Thoracic aorta (tissue), 2 donors: ENCODE data around the gene BPIFB4. TPM values are rescaled to one million over a fixed set of nuclear protein-coding genes. Genes with fewer than 3 reads are reported as not detected.
"Not testable (repeated sequence)": the region's sequence is repeated elsewhere in the genome, so short reads cannot be mapped to it uniquely, and the experiment has no call there.

ENCODE experiments used
- ATAC-seq: fragments of 150-250 bp; one replicate; pipeline ENCODE4 v1.8.0; 2017; ENCODE audit warnings: low read depth; ENCODE audit not compliant: insufficient number of reproducible peaks, low FRiP score
- DNase-seq: peaks from one replicate; pipeline ENCODE4 v3.0.0-alpha.2; 2020; ENCODE audit warnings: low spot score
- H3K27ac ChIP-seq, 2 donors: fragments of 200-600 bp; sonication (generic); 1 replicate in 1 of 2; 2 replicates in 1 of 2; pipeline ENCODE4 v1.5.1; 2016; ENCODE audit warnings: mild to moderate bottlenecking in 2 of 2, moderate library complexity in 2 of 2
- H3K27me3 ChIP-seq: fragments of 200-600 bp; sonication (generic); replicated peaks from 2 replicates; pipeline ENCODE4 v1.6.0; 2016; ENCODE audit warnings: mild to moderate bottlenecking; ENCODE audit not compliant: insufficient read depth
- H3K36me3 ChIP-seq: fragments of 200-600 bp; sonication (generic); one replicate; pipeline ENCODE4 v1.5.1; 2016
- H3K4me1 ChIP-seq, 2 donors: fragments of 200-600 bp; sonication (generic); 1 replicate in 1 of 2; 2 replicates in 1 of 2; pipeline versions ENCODE4 v1.5.1 to v1.6.0; 2016; ENCODE audit warnings: low read depth in 2 of 2, mild to moderate bottlenecking in 1 of 2; ENCODE audit not compliant: control insufficient read depth in 1 of 2
- H3K4me3 ChIP-seq: fragments of 200-600 bp; sonication (generic); 2 replicates; pipeline ENCODE4 v1.5.1; 2016; ENCODE audit warnings: mild to moderate bottlenecking
- H3K9me3 ChIP-seq: fragments of 200-600 bp; sonication (generic); 2 replicates; pipeline ENCODE4 v1.5.1; 2016
- CTCF ChIP-seq: fragments of 200-600 bp; sonication (generic); IDR thresholded peaks from one replicate; pipeline ENCODE4 v1.5.1; 2019; ENCODE audit warnings: antibody characterized with exemption
- total RNA-seq, 2 donors: library from RNA; depleted of rRNA; stranded (reverse); fragments of >200 nt; gene quantifications; one replicate each; pipeline versions ENCODE4 v1.1.0 to v1.2.3, GENCODE V29; 2016

Gene BPIFB4
- total RNA-seq, 2 donors from 2014 or later = not detected

DNA sequence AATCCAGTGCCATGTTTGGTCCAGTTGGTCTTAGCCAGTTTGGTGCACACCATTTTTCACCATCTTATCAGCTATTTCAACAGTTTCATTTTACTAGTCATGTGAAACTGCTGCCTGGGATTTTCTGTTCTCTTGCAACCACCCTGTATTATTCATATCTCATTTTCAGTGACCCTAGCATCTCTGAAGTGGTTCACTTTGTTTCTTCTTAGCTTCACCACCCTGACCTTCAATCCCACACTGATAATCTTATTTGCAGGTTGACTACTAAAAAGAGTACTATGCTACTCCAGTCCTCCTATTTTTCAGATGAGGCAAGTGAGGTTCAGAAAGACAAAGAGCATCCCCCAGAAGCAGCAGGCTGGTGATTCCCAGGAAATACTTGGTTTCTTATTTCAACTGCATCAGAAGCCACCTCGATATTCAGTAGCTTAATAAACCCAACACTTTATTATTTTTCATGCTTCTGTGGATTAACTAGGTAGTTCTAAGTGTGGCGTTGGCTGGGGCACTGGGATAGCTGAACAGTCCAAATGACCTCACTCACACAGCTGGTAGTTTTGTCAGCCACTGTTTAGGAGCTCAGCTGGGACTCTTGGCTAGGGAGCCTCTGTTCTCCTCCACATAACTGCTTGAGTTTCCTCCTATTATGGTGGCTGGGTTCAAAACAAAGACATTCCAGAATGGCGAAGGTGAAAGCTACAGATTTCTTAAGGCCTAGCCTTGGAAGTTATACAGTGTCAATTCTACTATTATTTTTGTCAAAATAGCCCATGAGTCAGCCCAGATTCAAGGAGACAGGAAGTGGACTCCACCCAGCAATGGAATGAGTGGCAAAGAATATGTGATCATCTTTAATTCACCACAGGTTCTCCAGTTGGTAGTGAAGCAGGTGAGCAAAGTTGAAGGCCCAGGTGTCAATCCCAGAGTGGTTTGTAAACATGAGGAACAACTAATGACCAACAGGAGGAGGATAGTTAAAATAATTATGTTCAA is 40.6 kb downstream of the BPIFB4 start:
- no peaks in the 10 kb centered on the region for H3K27me3 ChIP-seq
- H3K4me1 ChIP-seq = no peaks in the 10 kb centered on the region
- ATAC-seq (no peak), DNase-seq (no peak)
- H3K27ac ChIP-seq = no peak overlapping the region
- H3K9me3 ChIP-seq = no peaks in the 10 kb centered on the region
- no peak overlapping the region for H3K4me3 ChIP-seq
- H3K36me3 ChIP-seq = no peaks in the 10 kb centered on the region
- no peak for TF ChIP-seq CTCF

DNA sequence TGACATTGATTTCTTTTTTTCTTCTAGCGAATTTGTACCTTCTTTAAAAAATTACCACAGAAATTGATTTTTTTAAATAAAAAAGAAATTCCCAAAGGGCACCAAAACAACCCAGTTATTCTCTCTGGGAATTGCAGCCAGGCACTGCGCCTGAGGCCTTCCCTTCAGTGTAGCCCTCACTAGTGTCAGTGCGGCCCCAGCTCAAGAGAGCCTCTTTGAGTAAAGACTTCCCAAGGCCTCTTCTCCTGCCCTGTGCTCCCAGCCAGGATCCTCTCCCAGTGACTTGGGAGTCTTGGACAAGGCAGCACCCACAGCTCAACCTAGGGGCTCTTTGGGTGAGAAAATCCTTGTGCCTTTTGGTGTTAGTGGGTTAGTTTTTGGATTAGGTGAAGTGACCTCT is 41.5 kb downstream of the BPIFB4 start:
- H3K4me1 ChIP-seq = no peaks in the 10 kb centered on the region
- H3K27ac ChIP-seq = no peak overlapping the region
- H3K36me3 ChIP-seq = no peaks in the 10 kb centered on the region
- no peak for TF ChIP-seq CTCF
- ATAC-seq (no peak), DNase-seq (no peak)
- no peaks in the 10 kb centered on the region for H3K27me3 ChIP-seq
- H3K4me3 ChIP-seq = no peak overlapping the region
- no peaks in the 10 kb centered on the region for H3K9me3 ChIP-seq

DNA sequence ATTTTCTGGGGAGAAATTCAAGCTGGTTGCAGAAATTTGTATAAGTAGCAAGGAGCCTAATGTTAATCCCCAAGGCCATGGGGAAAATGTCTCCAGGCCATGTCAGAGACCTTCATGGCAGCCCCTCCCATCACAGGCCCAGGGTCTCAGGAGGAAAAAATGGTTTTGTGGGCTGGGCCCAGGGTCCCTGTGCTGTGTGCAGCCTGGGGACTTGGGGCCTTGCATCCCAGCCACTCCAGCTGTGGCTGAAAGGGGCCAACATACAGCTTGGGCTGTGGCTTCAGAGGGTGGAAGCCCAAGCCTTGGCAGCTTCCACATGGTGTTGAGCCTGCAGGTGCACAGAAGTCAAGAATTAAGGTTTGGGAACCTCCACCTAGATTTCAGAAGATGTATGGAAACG is 42.9 kb downstream of the BPIFB4 start:
- H3K36me3 ChIP-seq, H3K27me3 ChIP-seq, ATAC-seq, DNase-seq, H3K4me3 ChIP-seq, H3K4me1 ChIP-seq, H3K9me3 ChIP-seq, H3K27ac ChIP-seq: not testable (repeated sequence)

GRCh38 chr20:33124261-33124660 is 44.8 kb downstream of the BPIFB4 start:
- no peaks in the 10 kb centered on the region for H3K27me3 ChIP-seq
- DNase-seq = no peak
- TF ChIP-seq CTCF = no peak
- H3K27ac ChIP-seq = no peak overlapping the region
- ATAC-seq = no peak
- no peaks in the 10 kb centered on the region for H3K36me3 ChIP-seq
- H3K9me3 ChIP-seq = no peaks in the 10 kb centered on the region
- no peak overlapping the region for H3K4me3 ChIP-seq
- H3K4me1 ChIP-seq = no peaks in the 10 kb centered on the region

DNA sequence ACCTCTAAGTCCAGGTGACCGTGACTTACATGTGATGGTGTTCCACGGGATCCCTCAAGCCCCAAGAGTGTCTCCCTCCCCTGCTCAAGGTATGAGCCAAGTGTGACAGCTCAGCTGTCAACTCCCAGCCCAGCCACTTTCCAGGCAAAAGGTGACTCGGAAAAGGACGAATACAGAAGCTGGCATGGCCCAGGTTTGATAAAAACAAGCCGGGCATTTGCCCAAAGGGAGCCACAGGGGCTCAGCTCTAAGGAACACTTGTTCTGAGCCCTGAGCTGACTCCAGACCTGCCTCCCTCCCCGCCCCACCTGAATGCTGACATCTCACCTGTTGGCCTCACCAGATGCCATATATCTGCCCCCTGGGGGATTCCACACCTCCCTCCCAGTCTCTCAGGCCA is 45.6 kb downstream of the BPIFB4 start:
- Histone ChIP-seq H3K4me3 (no peak overlapping the region), H3K36me3 (no peaks in the 10 kb centered on the region), H3K27ac (no peak overlapping the region), H3K27me3 (no peaks in the 10 kb centered on the region), H3K4me1 (no peaks in the 10 kb centered on the region), H3K9me3 (no peaks in the 10 kb centered on the region)
- DNase-seq (no peak), ATAC-seq (no peak)
- TF ChIP-seq CTCF = no peak
